Measurements from ENCODE around the gene TRIO.
A peak's percentile ranks its signal among the peaks of the same experiment; 100 is the strongest.

TRIO gene

DNA sequence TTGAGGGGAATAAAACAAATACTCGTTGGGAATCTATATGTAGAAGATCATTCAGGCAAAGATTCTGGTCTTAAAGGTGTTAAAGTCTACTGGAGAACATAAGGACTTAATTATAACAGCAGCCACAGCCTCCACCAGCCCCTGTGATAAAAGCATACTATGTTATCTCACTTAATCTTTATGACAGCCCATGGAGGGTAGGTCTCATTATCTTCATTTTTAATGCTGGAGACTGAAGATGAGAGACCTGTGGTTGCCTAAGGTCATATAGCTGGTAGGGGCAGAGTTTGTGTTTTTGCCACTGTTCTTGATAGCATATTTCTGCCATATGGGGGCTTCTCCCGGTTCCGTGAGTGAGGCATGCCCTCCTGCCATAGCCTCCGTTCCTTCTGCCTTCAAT lies 88.7 kb downstream of the TRIO start:
- DNase-seq: no peak

DNA sequence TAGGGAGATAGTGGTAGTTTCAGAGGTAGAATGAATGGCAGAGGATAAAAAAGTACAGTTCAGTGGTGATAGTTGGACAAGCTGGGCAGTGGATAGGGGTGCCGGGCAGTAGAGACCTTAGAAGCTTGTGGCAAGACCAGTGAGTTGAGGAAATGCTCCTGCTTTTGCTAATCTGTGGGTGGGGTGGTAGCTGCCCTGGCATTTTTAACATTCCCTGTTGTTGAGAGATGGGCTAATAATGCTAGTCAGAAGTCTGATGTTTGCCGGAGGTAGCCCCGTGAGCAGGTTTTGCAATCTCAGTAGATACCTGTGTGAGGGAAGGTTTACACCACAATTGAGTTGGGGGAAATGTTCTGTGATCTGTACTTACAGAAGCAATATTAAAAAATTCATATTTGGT lies 91.1 kb downstream of the TRIO start:
- DNase-seq: no peak

DNA sequence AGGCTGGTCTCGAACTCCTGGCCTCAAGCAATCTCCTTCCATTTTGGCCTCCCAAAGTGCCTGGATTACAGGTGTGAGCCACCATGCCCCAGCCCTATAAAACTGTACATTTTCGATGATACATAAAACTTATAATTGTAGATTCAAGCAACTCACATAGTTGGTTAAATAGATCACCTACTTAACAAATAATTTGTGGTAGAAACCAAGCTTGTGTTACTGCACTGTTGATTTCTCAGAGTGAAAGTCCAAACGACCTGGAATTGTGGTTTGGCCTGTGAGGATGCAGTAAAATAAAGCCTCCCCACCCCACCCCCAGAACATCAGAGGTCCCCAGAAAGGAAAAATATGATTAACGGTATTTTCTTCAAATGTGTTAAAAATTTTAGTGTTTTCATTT lies 92.7 kb downstream of the TRIO start:
- DNase-seq: no peak

DNA sequence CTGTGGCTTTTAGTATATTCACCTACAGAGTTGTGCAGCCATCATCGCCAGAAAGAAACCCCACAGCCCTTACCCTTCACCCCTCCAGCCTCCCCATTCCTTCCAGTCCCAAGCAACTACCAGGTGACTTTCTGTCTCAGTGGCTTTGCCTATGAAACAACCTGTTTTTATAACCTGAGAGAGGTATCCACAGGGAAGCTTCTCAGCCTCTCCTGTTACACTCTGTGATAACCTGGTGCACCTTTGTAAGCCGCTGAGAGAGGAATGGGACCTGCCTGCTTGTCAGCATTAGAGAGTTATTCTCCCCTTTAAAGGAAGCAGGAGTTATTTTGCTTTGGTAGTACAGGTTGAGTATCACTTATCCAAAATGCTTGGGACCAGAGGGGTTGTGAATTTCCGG lies 93.6 kb downstream of the TRIO start:
- no peak for DNase-seq

DNA sequence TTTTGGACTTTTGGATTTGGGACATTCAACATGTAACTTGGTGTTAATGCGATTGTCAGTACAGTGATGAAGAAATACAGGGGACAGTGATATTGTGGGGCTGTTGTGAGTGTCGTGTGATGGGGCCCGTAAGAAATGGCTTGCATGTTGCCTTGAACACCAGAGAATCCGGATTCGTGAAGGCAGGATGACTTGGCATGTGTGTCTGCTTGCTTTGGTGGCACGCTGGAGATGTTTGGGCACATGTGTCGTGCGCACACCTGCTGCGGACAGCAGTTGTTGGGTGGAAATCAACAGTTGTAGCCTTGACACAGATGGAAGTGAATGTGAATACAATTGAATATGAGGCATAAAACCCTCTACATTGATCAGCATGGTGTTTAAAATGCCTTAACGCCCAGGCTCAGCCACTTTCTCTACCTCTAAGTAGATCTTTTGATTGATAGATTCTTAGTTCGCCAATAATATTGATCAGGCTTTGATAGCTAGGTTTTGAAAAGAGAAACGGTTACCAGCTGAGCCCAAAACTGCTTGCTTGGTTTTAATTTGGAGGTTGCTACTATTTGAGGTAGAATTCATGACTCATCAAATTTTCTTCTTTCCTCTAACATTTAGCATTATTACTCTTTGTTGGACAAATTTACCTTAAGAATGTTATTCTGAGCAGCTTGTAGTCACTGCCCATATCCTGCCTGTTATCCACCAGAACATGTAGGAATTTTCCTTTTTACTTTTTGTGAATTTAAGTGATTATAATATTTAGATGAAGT lies 94.4 kb downstream of the TRIO start:
- no peak for DNase-seq

DNA sequence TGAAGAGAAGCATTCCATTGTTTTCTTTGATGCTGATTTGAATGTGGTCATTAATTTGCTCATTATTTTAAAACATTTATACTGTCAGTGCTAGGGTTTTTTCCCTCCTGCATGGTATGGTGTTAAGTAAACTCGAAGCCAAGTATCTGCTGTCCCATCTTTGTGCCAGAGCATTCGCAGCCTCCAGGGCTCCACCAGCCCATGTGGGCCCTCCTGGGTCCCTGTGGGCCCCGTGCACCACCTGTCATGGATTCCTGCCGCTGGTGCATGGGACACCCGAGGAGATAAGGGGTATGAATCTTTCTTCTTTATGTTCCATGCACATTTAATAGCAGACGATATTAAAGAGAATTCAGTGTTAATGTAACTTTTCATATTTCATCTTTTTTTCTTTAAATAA lies 95.1 kb downstream of the TRIO start:
- peak; percentile 39 for DNase-seq

DNA sequence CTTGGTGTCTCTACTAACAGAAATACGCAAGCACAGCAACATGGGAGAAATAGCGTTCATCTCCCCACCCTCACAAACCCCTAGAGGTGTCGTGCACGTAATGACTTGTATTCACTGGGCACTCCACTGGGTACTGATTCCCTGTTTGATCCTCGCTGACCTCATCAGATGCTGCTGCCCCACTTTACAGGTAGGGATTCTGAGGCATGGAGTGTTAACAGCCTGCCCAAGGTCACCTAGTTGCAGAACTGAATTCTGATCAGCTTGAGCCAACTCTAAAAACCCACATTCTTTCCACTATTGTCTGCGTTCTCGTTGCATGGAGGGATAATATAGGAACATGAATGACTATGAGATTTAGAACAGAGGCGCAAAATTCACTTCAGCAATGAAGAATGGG lies 96.3 kb downstream of the TRIO start:
- DNase-seq: no peak

DNA sequence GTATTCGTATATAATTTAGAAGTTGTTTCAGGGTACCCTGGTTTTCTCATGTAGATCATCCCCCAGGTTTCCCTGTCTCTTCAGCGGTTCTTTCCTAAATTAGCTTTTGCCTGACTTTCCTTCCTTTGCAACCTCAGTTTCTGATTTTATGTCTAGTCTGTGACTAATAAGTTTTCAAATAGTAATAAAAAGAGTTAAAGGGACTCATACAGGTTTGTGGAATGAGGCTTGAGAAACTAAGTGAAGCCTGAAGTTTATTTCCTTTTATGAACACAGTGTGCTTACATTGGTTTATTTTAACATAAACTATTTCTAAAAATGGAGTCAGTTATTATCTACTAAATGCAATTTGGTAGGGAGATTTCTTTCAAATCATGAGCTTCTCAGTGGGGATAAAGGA lies 96.8 kb downstream of the TRIO start:
- DNase-seq: no peak

DNA sequence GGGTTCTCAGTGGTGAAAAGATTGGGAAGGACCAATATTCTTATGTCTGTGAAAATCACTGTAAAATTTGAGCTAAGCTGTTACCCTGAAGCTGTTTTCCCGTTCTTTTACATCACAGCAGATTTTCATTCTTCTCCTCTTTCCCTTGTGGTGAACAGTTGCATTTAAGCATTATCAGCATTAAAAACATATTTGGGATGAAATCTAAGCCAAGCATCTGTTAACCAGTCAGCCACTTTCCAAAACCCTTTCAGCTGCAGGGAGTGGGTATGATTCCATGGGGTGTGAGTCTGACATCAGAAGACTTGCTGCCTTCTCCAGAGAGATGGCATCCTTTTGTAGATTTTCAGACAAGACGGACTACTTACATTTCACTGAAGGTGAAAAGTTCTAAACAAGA lies 97.2 kb downstream of the TRIO start:
- DNase-seq: peak; percentile 55

DNA sequence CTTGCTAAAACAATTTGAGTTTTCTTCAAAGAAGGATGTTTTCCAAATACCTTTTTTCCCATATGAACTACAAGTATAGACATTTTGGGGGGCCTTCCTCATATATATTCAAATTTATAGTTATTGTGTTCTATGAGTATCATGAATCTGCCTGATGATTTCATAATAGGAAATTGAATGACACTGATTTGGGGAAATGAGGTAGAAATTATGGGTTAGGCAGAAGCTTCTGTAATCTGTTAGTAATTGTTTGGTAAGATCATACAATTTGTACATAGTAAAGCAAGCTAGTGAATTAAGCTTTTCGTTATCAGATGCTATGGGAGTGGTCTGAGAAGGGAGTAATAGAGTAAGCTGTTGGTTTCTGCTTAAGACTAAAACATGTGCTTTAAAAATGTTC lies 98.0 kb downstream of the TRIO start:
- DNase-seq: no peak

DNA sequence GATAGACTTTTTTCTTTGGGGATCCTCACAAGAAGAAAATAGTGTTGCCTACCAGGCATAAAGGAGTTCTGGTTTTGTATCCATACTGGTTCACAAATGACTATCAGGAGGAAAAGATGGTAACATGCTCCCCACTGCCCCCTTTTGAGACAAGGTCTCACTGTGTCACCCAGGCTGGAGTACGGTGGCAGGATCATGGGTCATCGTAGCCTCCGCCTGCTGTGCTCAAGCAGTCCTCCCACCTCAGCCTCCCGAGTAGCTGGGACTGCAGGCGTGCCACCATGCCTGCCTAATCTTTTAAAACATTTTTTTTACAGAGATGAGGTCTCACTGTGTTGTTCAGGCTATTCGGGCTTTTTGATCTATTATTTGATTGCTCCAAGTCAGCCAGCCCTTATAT lies 99.3 kb downstream of the TRIO start:
- no peak for DNase-seq

DNA sequence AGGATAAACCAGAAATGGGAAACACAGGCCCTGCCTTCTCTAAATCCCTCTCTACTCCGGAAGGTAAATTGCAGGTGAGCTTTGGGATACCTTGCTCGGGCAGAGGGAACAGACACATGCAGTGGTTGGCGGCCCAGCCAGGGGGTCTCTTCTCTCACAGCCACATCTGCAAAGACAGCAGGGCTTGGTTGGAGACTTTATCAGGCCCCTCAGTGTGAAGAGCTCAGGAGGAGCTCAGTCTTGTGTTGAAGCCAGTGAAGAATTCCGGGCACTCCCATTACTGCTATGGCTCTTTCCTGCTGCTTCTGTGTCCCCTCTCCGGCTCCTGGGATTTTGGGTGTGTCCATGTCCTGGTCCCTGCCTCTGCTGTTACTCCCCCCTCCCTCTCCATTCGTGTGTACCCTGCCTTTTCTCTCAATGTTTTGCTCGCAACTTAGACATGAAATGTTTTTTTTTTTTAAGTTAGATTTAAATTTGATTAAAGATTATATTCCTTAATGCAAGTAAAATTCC lies 99.8 kb downstream of the TRIO start:
- DNase-seq: no peak

DNA sequence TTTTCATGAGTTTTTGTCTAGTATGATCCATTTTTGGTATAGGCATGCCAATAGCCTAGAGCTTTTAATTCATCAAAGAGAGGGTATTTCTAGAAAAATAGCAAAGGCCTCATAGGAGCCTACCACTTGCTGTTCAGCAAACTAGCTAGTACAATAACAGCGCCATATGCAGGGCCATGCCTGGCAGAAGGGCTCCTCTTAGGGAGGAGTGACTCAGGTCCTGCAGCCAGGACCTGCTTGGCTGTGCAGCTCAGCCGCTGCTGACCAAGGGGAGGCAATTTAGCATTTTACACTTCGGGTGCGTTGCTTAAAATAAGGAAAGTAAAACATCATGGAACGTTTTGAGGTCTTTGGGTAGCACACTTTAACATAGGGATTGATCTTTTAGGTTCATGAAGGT lies 100.6 kb downstream of the TRIO start:
- no peak for DNase-seq

DNA sequence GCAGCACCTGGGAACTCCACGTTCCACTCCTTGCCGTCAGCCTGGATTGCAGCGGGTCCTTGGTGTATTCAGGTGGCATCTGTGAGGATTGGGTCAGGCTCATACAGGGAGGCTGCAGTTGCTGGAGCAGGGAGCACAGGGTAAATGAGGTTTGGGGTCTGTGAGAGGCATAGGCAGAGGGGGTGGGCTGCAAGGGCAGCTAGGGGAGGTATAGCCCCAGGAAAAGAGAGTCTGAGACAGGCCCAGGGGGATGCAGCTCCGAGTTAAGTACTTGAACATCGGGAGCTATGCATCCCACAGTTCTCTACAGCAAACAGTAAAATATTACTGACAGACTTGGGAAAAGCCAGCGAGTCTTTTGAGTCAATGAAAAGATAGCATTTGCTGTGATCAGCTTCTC lies 101.6 kb downstream of the TRIO start:
- DNase-seq: no peak

DNA sequence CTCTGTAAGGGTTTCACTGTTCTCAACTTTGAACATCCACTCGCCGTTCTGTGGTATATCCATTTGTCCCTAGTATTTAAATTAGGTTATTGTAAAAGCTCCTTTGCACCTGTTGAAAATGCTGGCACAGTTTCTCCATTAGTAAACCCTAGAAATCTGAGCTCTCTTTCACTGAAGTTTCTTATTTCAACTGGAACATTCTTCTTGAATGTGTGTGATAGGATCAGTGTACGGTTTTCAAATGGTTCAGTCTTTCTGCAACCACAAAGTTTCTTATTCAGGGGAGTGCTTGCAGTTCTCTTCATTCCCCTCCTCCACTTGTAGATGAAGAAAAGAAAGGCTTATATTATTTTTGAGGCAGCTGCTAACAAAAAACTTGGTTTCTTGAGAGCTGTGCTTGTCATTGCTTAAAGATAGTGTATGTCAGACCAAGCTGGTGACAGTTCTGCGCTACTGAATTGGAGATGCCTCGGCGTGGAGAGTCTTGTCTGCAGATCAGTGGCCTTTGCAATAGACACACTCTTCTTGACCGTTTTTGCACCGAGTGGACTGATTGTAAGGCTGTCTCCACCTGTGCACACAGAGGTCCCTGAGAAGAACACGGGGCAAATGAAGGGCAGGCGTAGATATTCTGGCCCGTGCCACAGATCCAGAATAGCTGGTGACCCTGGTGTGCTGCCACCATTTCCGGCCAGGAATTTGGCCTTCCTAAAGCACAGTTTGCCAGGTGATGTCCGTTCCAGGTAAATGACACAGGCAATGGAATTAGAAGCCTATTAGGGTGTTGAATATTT lies 102.2 kb downstream of the TRIO start:
- no peak for DNase-seq

DNA sequence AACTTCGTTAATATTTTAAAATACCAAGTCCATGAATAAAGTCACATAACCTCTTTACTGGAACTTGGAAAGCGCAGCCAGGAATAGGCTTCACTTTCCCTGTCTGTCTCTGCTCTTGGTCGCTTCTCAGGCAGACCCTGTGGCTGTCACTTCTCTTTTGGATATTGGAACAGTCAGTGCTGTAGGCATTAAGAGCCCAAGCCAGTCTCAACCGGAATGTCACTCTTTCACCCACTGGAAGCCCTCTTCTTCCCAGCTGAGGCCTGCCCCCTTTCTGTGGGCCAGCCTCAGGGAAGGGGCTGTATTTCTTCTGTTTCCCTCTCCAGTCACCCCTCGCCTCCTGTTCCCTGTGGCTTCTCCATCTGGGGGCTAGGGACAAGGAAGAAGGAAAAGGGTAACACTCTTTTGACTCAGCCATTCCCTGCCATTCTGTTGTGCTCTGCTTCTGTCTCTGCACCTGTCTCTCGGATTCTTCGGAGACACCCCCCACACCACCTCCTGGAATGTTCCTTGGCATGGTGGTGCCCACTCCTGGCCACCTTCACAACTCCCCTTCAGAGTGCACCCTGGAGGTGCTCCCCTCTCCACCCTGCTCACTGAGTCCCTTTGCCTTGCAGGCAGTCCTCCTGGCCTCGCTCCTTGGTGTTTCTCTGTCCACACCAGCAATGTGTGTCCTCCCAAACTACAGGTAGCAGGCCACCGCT lies 103.4 kb downstream of the TRIO start:
- no peak for DNase-seq

DNA sequence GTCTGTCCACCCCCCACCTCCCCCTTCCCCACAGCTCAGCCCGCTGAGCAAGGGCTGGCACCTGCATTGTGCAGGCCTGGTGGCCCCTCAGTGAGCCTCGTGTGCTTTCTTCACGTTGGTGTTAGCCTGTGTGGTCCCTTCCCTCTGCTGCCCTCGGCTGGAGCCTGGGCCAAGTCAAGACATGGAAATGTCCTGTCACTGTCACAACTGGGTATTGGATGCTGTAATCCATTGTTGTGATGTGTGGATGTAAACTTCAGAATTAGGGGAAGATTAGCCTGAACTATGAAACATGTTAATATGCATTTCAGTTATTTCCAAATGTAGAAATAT lies 103.9 kb downstream of the TRIO start:
- DNase-seq: no peak

DNA sequence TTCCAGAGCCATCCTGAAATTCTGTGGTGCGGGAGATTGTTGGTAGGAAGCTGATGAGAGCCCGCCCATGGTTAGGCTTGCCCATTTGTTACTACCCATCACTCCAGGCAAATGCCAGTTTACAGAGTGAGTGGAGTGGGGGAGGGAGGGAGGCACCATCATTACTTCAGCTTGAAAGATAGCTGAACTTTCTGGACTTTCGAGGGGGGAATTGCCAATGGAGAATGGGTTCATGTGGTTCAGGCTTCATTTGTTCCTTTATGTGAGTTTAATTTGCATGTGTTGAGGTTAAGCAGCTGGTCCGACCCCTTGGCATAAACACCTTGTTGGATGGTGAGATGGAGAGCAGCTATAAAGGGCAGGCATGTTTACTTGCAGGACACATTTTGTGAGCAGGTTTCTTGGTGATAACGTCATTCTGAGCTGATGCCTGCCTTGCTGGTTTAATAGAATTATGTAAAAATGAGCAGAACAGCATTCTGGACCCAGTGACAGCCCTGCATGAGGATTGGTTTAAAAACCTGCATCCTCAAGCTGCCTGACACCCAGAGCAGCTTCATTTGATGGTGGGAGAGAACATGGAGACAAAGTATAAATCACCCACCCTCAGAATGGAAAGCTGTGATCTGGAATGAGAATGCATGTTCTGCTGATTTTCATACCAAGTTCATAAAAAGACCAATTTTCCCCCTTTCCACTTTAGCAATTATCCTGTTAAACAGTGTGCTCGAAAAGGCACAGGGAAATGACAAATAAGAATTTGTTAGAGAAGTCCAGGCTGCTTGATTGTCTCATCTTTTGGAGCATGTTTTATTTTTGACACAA lies 106.3 kb downstream of the TRIO start:
- no peak for DNase-seq

DNA sequence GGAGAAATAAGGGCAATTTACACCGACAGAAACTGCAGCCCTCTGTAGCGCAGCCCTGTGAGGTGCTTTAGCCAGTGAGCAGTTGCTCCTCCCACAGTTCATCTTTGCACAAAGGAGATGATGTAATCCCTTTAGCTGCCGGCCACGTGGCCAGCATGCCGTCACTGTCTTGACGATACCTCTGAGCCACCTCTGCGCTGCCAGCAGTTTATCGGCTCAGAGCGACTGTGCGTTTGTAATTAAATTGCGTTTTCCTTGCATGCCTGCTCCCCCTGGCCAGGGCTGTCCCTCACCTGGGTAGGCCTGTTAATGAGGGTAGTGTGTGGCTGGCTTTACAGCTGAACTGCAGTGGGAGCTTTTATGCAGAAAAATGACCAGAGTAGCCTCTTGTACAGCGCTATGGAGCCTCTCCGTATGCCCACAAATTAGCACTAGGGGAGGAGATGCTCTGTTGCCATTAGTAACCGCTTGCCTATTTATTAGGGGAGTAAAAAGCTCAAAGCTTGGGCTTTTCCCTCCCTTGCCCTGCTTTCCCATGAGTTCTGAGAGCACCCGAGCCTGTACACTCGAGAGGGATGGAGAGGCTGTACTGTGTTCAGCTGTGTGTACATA lies 107.0 kb downstream of the TRIO start:
- DNase-seq: no peak

DNA sequence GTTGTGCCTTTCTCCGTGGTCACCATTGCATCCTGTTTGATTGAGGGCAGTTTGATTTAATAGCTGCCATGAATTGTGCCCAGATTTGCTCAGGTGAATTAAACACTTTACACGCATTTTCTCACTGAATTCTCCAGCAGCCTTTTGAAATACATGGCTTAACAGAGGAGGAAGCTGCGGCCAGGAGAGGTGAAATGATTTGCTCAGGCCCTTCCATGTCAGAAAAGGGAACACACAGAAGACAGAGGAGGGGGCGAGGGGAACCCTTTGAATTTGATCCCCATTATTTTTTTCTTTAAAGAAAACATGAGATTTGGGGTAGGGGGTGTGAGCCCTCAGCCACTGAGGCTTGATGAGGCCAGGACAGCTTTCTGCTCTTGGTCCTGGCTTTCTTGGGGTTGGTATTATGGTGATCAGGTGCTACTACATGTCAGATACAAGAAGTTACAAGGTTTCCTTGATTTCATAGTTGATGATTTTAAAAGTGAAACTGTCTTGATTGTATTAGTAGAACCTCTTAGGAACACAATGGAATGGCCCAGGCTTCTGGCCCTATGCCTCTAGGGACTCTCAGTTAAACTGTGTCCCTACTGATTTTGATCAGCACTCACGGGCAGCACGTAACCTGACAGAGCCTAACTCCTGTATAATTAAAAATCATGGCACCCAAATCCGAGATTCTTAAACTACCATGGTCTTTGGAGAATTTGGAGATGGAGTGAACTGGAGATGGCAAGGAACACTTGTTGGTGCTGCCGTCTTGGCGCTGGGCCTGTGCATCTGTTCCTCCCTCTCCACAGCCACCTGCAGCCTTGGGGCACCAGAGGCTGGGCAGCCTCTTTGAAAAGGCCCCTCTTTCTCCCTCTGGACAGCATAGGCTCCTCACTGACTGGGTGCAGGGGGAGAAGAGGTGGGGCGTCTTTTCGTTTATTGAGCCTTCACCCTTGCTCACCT lies 107.9 kb downstream of the TRIO start:
- peak; percentile 77 for DNase-seq

DNA sequence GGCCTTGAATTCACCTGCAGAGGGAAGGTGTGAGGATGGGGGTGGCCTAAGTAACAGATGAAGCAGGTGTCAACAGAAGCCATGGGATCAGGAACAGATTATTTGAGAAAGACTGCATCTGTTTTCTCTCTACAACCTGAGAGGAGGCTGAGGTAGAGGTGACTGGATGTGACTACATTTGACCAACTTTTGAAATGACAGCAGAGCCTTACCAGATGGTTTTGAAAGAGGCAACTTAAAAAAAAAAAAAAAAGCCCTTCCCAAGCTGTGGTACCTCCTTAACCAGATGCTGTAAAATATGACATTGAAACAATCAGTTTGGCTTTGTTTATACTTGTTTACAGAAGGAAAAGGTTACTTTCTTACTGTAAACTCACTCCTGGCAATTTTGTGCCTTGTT lies 108.6 kb downstream of the TRIO start:
- peak; percentile 94 for DNase-seq

Measured in NCI-H2171 (cell line).